H9 (cell line): Measurements from ENCODE around the gene TRMT2A. TPM values are rescaled to one million over a fixed set of nuclear protein-coding genes. Genes with fewer than 3 reads are reported as not detected.

Experiments
- DNase-seq: peaks from one replicate; pipeline ENCODE4 v3.0.0-alpha.2; 2017
- H2AFZ ChIP-seq: one replicate; pipeline ENCODE4 v1.6.1; 2013; ENCODE audit warnings: mild to moderate bottlenecking, low read length, control low read depth, moderate library complexity
- H2AK5ac ChIP-seq: 2 replicates; pipeline ENCODE4 v1.6.1; 2013; ENCODE audit warnings: low read length, control low read depth, mixed read lengths; ENCODE audit not compliant: insufficient read length
- H2BK120ac ChIP-seq: one replicate; pipeline ENCODE4 v1.6.1; 2013; ENCODE audit warnings: low read depth, mild to moderate bottlenecking, low read length, control low read depth, inconsistent platforms; ENCODE audit not compliant: poor library complexity, severe bottlenecking
- H2BK12ac ChIP-seq: 2 replicates; pipeline ENCODE4 v1.6.1; 2013; ENCODE audit warnings: low read length, control low read depth, mixed read lengths, low read depth; ENCODE audit not compliant: insufficient read length
- H2BK15ac ChIP-seq: 2 replicates; pipeline ENCODE4 v1.6.1; 2013; ENCODE audit warnings: low read depth, low read length, control low read depth
- H2BK20ac ChIP-seq: one replicate; pipeline ENCODE4 v1.6.1; 2013; ENCODE audit warnings: low read depth, mild to moderate bottlenecking, low read length, control low read depth, inconsistent platforms; ENCODE audit not compliant: poor library complexity, severe bottlenecking
- H2BK5ac ChIP-seq: 2 replicates; pipeline ENCODE4 v1.6.1; 2013; ENCODE audit warnings: low read length, control low read depth, mixed read lengths; ENCODE audit not compliant: insufficient read length
- H3K14ac ChIP-seq: 2 replicates; pipeline ENCODE4 v1.6.1; 2013; ENCODE audit warnings: low read length, control low read depth; ENCODE audit not compliant: insufficient read depth
- H3K18ac ChIP-seq: 2 replicates; pipeline ENCODE4 v1.6.1; 2013; ENCODE audit warnings: low read depth, mild to moderate bottlenecking, mixed read lengths, low read length, control low read depth; ENCODE audit not compliant: insufficient read length
- H3K23ac ChIP-seq: 2 replicates; pipeline ENCODE4 v1.6.1; 2013; ENCODE audit warnings: low read length, control low read depth, mixed read lengths, low read depth; ENCODE audit not compliant: insufficient read length
- H3K23me2 ChIP-seq: 2 replicates; pipeline ENCODE4 v1.6.1; 2013; ENCODE audit warnings: low read depth, mild to moderate bottlenecking, mixed read lengths, low read length, control low read depth; ENCODE audit not compliant: insufficient read length, poor library complexity, severe bottlenecking
- H3K27ac ChIP-seq: 2 replicates; pipeline ENCODE4 v1.5.1; 2013; ENCODE audit warnings: low read length, control low read depth, mixed read lengths, low read depth; ENCODE audit not compliant: insufficient read length
- H3K27me3 ChIP-seq: 2 replicates; pipeline ENCODE4 v1.6.1; 2013; ENCODE audit warnings: low read length, control low read depth, inconsistent platforms; ENCODE audit not compliant: insufficient read depth
- H3K4ac ChIP-seq: 2 replicates; pipeline ENCODE4 v1.6.1; 2013; ENCODE audit warnings: low read depth, mild to moderate bottlenecking, control low read depth, inconsistent platforms, low read length, moderate library complexity
- H3K4me1 ChIP-seq: 2 replicates; pipeline ENCODE4 v1.6.1; 2013; ENCODE audit warnings: low read length, control low read depth, inconsistent platforms; ENCODE audit not compliant: insufficient read depth
- H3K4me2 ChIP-seq: 2 replicates; pipeline ENCODE4 v1.6.1; 2013; ENCODE audit warnings: low read length, control low read depth, mixed read lengths; ENCODE audit not compliant: insufficient read length, insufficient read depth
- H3K56ac ChIP-seq: 2 replicates; pipeline ENCODE4 v1.6.1; 2013; ENCODE audit warnings: low read depth, mild to moderate bottlenecking, mixed read lengths, low read length, control low read depth; ENCODE audit not compliant: insufficient read length
- H3K79me1 ChIP-seq: 2 replicates; pipeline ENCODE4 v1.6.1; 2013; ENCODE audit warnings: low read depth, mild to moderate bottlenecking, moderate library complexity, low read length, control low read depth, inconsistent platforms; ENCODE audit not compliant: insufficient read depth, poor library complexity, severe bottlenecking
- H3K79me2 ChIP-seq: 2 replicates; pipeline ENCODE4 v1.6.1; 2013; ENCODE audit warnings: low read length, control low read depth, inconsistent platforms; ENCODE audit not compliant: insufficient read depth
- H3K9ac ChIP-seq: 2 replicates; pipeline ENCODE4 v1.6.1; 2013; ENCODE audit warnings: low read length, control low read depth, mixed read lengths; ENCODE audit not compliant: insufficient read length; ENCODE audit errors: extremely low read depth
- H3K9me3 ChIP-seq: one replicate; pipeline ENCODE4 v1.6.1; 2013; ENCODE audit warnings: low read depth, low read length, inconsistent platforms; ENCODE audit not compliant: control insufficient read depth
- H3T11ph ChIP-seq: one replicate; pipeline ENCODE4 v1.6.1; 2013; ENCODE audit warnings: mild to moderate bottlenecking, low read length, control low read depth, inconsistent platforms
- H4K20me1 ChIP-seq: one replicate; pipeline ENCODE4 v1.6.1; 2013; ENCODE audit not compliant: control insufficient read depth, insufficient read length, insufficient read depth
- H4K5ac ChIP-seq: 2 replicates; pipeline ENCODE4 v1.6.1; 2013; ENCODE audit warnings: low read depth, mild to moderate bottlenecking, mixed read lengths, low read length, control low read depth; ENCODE audit not compliant: insufficient read length
- H4K8ac ChIP-seq: replicated peaks from 2 replicates; pipeline ENCODE4 v1.6.1; 2013; ENCODE audit warnings: low read length, control low read depth, mixed read lengths, low read depth; ENCODE audit not compliant: insufficient read length
- H4K91ac ChIP-seq: 2 replicates; pipeline ENCODE4 v1.6.1; 2013; ENCODE audit warnings: low read depth, mild to moderate bottlenecking, moderate library complexity, mixed read lengths, low read length, control low read depth; ENCODE audit not compliant: insufficient read length
- H3K27ac Mint-ChIP-seq, 3 experiments: 2 replicates in 2 of 3; 3 replicates in 1 of 3; pipeline ENCODE4 v1.8.0; 2020 to 2021; ENCODE audit warnings: mixed read lengths in 3 of 3, mild to moderate bottlenecking in 1 of 3, moderate library complexity in 1 of 3
- H3K27me3 Mint-ChIP-seq: 2 replicates; pipeline ENCODE4 v1.8.0; 2021; ENCODE audit warnings: low read depth, mild to moderate bottlenecking, moderate library complexity, mixed read lengths
- H3K36me3 Mint-ChIP-seq, 3 experiments: 2 replicates in 2 of 3; 3 replicates in 1 of 3; pipeline ENCODE4 v1.8.0; 2020 to 2021; ENCODE audit warnings: low read depth in 3 of 3, mixed read lengths in 3 of 3; ENCODE audit not compliant: insufficient read depth in 1 of 3
- H3K4me1 Mint-ChIP-seq, 2 experiments: 2 replicates each; pipeline ENCODE4 v1.8.0; 2020; ENCODE audit warnings: mixed read lengths in 2 of 2
- H3K4me3 Mint-ChIP-seq, 2 experiments: 2 replicates in 1 of 2; 3 replicates in 1 of 2; pipeline ENCODE4 v1.8.0; 2020 to 2021; ENCODE audit warnings: mild to moderate bottlenecking in 2 of 2, mixed read lengths in 2 of 2, moderate library complexity in 1 of 2
- H3K9me3 Mint-ChIP-seq, 2 experiments: 2 replicates in 1 of 2; 3 replicates in 1 of 2; pipeline ENCODE4 v1.8.0; 2020; ENCODE audit warnings: mild to moderate bottlenecking in 2 of 2, mixed read lengths in 2 of 2, moderate library complexity in 1 of 2
- WGBS: extraction: QIAGEN DNeasy Blood & Tissue Kit; methylation state at CpG from one replicate; pipeline ENCODE4 v1.1.7; 2013; ENCODE audit warnings: missing lambda C conversion rate, low lambda C conversion rate, mixed read lengths; ENCODE audit not compliant: insufficient read length; ENCODE audit errors: extremely low coverage; 5-methylcytosine and 5-hydroxymethylcytosine counted together
- total RNA-seq: library from RNA; stranded (reverse); gene quantifications from 2 replicates; pipeline ENCODE4 v1.2.1, GENCODE V29; 2021
- TF ChIP-seq, protein P1 (sequence below): fragments of 200-600 bp; sonication (generic); conservative IDR thresholded peaks from 3 replicates; pipeline ENCODE4 v1.8.0; 2021; ENCODE audit warnings: antibody characterized with exemption, mild to moderate bottlenecking

The TRMT2A gene
- total RNA-seq, 1 experiment from 2014 or later = 58.2 TPM

DNA sequence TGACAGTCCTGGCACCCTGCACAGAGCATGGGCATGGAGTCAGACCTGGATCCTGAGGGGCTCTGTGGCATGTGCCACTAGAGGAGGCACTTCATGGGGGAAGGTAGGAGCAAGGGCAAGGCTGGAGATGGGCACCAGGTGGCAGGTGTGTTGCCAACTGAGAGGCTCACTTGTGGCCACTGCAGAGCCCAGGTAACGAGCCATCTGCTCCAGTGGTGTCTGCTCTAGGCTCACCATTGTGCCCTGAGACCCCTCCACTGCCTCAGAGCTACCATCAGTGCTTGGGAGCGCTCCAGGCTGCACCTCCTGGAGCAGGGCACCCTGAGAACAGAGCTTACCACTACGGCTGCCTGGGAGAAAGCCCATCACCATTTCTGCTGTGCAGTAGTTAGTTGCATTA, 13.3 kb upstream of the TRMT2A start:
- H3K9me3 ChIP-seq = no peaks in the 10 kb centered on the region
- H2BK12ac ChIP-seq = no peak overlapping the region
- H2BK120ac ChIP-seq = no peak overlapping the region
- H2AK5ac ChIP-seq = no peak overlapping the region
- peaks cover 2% of the 10 kb centered on the region for H4K20me1 ChIP-seq
- H3K4me2 ChIP-seq = no peak overlapping the region
- peaks cover 4% of the 10 kb centered on the region for H3K23me2 ChIP-seq
- H3K4me1 ChIP-seq = no peaks in the 10 kb centered on the region
- WGBS = no CpG with 5 or more reads among the region's 3 CpGs
- H4K91ac ChIP-seq = no peak overlapping the region
- Mint-ChIP-seq H3K4me1 (peaks cover 8% of the 10 kb centered on the region in 2 experiments), H3K36me3 (peaks cover 12 to 30% (median 25%) of the 10 kb centered on the region in 3 experiments; a peak in 6 of 7 replicates), H3K27me3 (no peaks in the 10 kb centered on the region; the same call in 1 of the 2 replicates), H3K9me3 (no peaks in the 10 kb centered on the region), H3K4me3 (peak overlapping the region; percentile 57 to 73; a peak in 4 of 5 replicates), H3K27ac (no peak overlapping the region)
- no peak overlapping the region for H3T11ph ChIP-seq
- no peaks in the 10 kb centered on the region for H3K27me3 ChIP-seq
- no peak overlapping the region for H3K9ac ChIP-seq
- no peak overlapping the region for H2AFZ ChIP-seq
- no peak overlapping the region for H3K18ac ChIP-seq
- TF ChIP-seq, protein P1, sequence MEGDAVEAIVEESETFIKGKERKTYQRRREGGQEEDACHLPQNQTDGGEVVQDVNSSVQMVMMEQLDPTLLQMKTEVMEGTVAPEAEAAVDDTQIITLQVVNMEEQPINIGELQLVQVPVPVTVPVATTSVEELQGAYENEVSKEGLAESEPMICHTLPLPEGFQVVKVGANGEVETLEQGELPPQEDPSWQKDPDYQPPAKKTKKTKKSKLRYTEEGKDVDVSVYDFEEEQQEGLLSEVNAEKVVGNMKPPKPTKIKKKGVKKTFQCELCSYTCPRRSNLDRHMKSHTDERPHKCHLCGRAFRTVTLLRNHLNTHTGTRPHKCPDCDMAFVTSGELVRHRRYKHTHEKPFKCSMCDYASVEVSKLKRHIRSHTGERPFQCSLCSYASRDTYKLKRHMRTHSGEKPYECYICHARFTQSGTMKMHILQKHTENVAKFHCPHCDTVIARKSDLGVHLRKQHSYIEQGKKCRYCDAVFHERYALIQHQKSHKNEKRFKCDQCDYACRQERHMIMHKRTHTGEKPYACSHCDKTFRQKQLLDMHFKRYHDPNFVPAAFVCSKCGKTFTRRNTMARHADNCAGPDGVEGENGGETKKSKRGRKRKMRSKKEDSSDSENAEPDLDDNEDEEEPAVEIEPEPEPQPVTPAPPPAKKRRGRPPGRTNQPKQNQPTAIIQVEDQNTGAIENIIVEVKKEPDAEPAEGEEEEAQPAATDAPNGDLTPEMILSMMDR = no peak
- no peak overlapping the region for H3K23ac ChIP-seq
- no peak overlapping the region for H2BK15ac ChIP-seq
- DNase-seq = no peak
- H3K56ac ChIP-seq = no peak overlapping the region
- H4K5ac ChIP-seq = no peak overlapping the region
- H2BK5ac ChIP-seq = no peak overlapping the region
- H3K79me1 ChIP-seq = no peaks in the 10 kb centered on the region
- no peaks in the 10 kb centered on the region for H3K79me2 ChIP-seq
- H2BK20ac ChIP-seq = no peak overlapping the region
- no peak overlapping the region for H3K4ac ChIP-seq
- no peak overlapping the region for H3K27ac ChIP-seq
- H3K14ac ChIP-seq = no peak overlapping the region
- no peak overlapping the region for H4K8ac ChIP-seq
